ENCODE measurements around the gene RFPL4A.
"Not testable (repeated sequence)": the region's sequence is repeated elsewhere in the genome, so short reads cannot be mapped to it uniquely, and the experiment has no call there.

The RFPL4A gene

GRCh38 chr19:55766466-55766865 lies 7.6 kb downstream of the RFPL4A start:
- intact Hi-C loops (cut with micrococcal nuclease): no loop called here
- no peaks in the 10 kb centered on the region for H3K4me1 Mint-ChIP-seq (ENCODE audit: low read depth)
- H3K4me3 Mint-ChIP-seq: no peak overlapping the region
- H3K9me3 Mint-ChIP-seq: peaks cover 49% of the 10 kb centered on the region
- H3K27me3 Mint-ChIP-seq: peaks cover 3% of the 10 kb centered on the region
- no peaks in the 10 kb centered on the region for H3K36me3 Mint-ChIP-seq (ENCODE audit: low read depth)
- no peak overlapping the region for H3K27ac Mint-ChIP-seq

- H3K27me3 Mint-ChIP-seq; intact Hi-C loops (cut with micrococcal nuclease); H3K36me3 Mint-ChIP-seq (ENCODE audit: low read depth); H3K4me3 Mint-ChIP-seq; H3K4me1 Mint-ChIP-seq (ENCODE audit: low read depth); H3K27ac Mint-ChIP-seq: not testable (repeated sequence)
- H3K9me3 Mint-ChIP-seq: peaks cover 51% of the 10 kb centered on the region
Observed at GRCh38 chr19:55768818-55769217, 9.9 kb downstream of the RFPL4A start, which contains the start of gene RFPL4AL1. Gene RFPL4AL1 (plus strand): TSS chr19:55769118. CDS start chr19:55771805, 2,687 bp downstream.

GRCh38 chr19:55769632-55770031 lies 10.7 kb downstream of the RFPL4A start:
- intact Hi-C loops (cut with micrococcal nuclease); H3K36me3 Mint-ChIP-seq (ENCODE audit: low read depth); H3K27ac Mint-ChIP-seq; H3K4me1 Mint-ChIP-seq (ENCODE audit: low read depth); H3K27me3 Mint-ChIP-seq; H3K4me3 Mint-ChIP-seq: not testable (repeated sequence)
- H3K9me3 Mint-ChIP-seq: peaks cover 48% of the 10 kb centered on the region

- peaks cover 25% of the 10 kb centered on the region for H3K9me3 Mint-ChIP-seq
- H3K36me3 Mint-ChIP-seq (ENCODE audit: low read depth): no peaks in the 10 kb centered on the region
- no peak overlapping the region for H3K27ac Mint-ChIP-seq
- no peak overlapping the region for H3K4me3 Mint-ChIP-seq
- H3K4me1 Mint-ChIP-seq (ENCODE audit: low read depth): no peaks in the 10 kb centered on the region
- peaks cover 5% of the 10 kb centered on the region for H3K27me3 Mint-ChIP-seq
- intact Hi-C loops (cut with micrococcal nuclease): no loop called here
Observed at GRCh38 chr19:55777528-55777927, 18.6 kb downstream of the RFPL4A start.

GRCh38 chr19:55778331-55778730 lies 19.4 kb downstream of the RFPL4A start:
- H3K27me3 Mint-ChIP-seq: peaks cover 5% of the 10 kb centered on the region
- intact Hi-C loops (cut with micrococcal nuclease): no loop called here
- no peaks in the 10 kb centered on the region for H3K4me1 Mint-ChIP-seq (ENCODE audit: low read depth)
- peaks cover 25% of the 10 kb centered on the region for H3K9me3 Mint-ChIP-seq
- no peak overlapping the region for H3K4me3 Mint-ChIP-seq
- H3K36me3 Mint-ChIP-seq (ENCODE audit: low read depth): no peaks in the 10 kb centered on the region
- H3K27ac Mint-ChIP-seq: no peak overlapping the region

GRCh38 chr19:55781112-55781511 lies 22.2 kb downstream of the RFPL4A start:
- H3K27ac Mint-ChIP-seq: no peak overlapping the region
- intact Hi-C loops (cut with micrococcal nuclease): no loop called here
- peaks cover 17% of the 10 kb centered on the region for H3K9me3 Mint-ChIP-seq
- H3K36me3 Mint-ChIP-seq (ENCODE audit: low read depth): no peaks in the 10 kb centered on the region
- H3K4me1 Mint-ChIP-seq (ENCODE audit: low read depth): no peaks in the 10 kb centered on the region
- H3K27me3 Mint-ChIP-seq: peaks cover 2% of the 10 kb centered on the region
- H3K4me3 Mint-ChIP-seq: no peak overlapping the region

GRCh38 chr19:55795021-55795420 lies 36.1 kb downstream of the RFPL4A start:
- no peak overlapping the region for H3K27ac Mint-ChIP-seq
- H3K9me3 Mint-ChIP-seq: peaks cover 53% of the 10 kb centered on the region
- no peak overlapping the region for H3K4me3 Mint-ChIP-seq
- no peaks in the 10 kb centered on the region for H3K36me3 Mint-ChIP-seq (ENCODE audit: low read depth)
- no peaks in the 10 kb centered on the region for H3K27me3 Mint-ChIP-seq
- no peaks in the 10 kb centered on the region for H3K4me1 Mint-ChIP-seq (ENCODE audit: low read depth)
- intact Hi-C loops (cut with micrococcal nuclease): no loop called here

GRCh38 chr19:55801416-55801815 lies 42.5 kb downstream of the RFPL4A start:
- Mint-ChIP-seq H3K4me1 (ENCODE audit: low read depth) (no peaks in the 10 kb centered on the region), H3K36me3 (ENCODE audit: low read depth) (no peaks in the 10 kb centered on the region), H3K27ac (no peak overlapping the region), H3K9me3 (peaks cover 45% of the 10 kb centered on the region), H3K27me3 (no peaks in the 10 kb centered on the region), H3K4me3 (no peak overlapping the region)
- intact Hi-C loops (cut with micrococcal nuclease): loop anchor here (10.0 kb wide), 1 partner anchor 97 kb away; no protein-coding TSS in a partner anchor

GRCh38 chr19:55802281-55802680 lies 43.4 kb downstream of the RFPL4A start:
- H3K9me3 Mint-ChIP-seq: peaks cover 47% of the 10 kb centered on the region
- intact Hi-C loops (cut with micrococcal nuclease): loop anchor here (10.0 kb wide), 1 partner anchor 97 kb away; no protein-coding TSS in a partner anchor

GRCh38 chr19:55809381-55810058 lies 50.6 kb downstream of the RFPL4A start:
- no peaks in the 10 kb centered on the region for H3K4me1 Mint-ChIP-seq (ENCODE audit: low read depth)
- H3K4me3 Mint-ChIP-seq: no peak overlapping the region
- H3K36me3 Mint-ChIP-seq (ENCODE audit: low read depth): no peaks in the 10 kb centered on the region
- no peaks in the 10 kb centered on the region for H3K27me3 Mint-ChIP-seq
- intact Hi-C loops (cut with micrococcal nuclease): loop anchor here (10.0 kb wide), 1 partner anchor 105 kb away; no protein-coding TSS in a partner anchor
- peaks cover 56% of the 10 kb centered on the region for H3K9me3 Mint-ChIP-seq
- no peak overlapping the region for H3K27ac Mint-ChIP-seq

More at GRCh38 chr19:55802281-55802680, 43.4 kb downstream of the RFPL4A start:
- H3K36me3 Mint-ChIP-seq (ENCODE audit: low read depth): no peaks in the 10 kb centered on the region
- no peaks in the 10 kb centered on the region for H3K27me3 Mint-ChIP-seq
- H3K27ac Mint-ChIP-seq: no peak overlapping the region
- no peak overlapping the region for H3K4me3 Mint-ChIP-seq
- no peaks in the 10 kb centered on the region for H3K4me1 Mint-ChIP-seq (ENCODE audit: low read depth)

GRCh38 chr19:55811340-55811739 lies 52.4 kb downstream of the RFPL4A start:
- intact Hi-C loops (cut with micrococcal nuclease): no loop called here

GRCh38 chr19:55812449-55812848 lies 53.6 kb downstream of the RFPL4A start:
- Mint-ChIP-seq H3K4me3 (no peak overlapping the region), H3K27me3 (no peaks in the 10 kb centered on the region), H3K27ac (no peak overlapping the region), H3K36me3 (ENCODE audit: low read depth) (no peaks in the 10 kb centered on the region), H3K4me1 (ENCODE audit: low read depth) (no peaks in the 10 kb centered on the region), H3K9me3 (peaks cover 45% of the 10 kb centered on the region)
- intact Hi-C loops (cut with micrococcal nuclease): no loop called here

More at GRCh38 chr19:55811340-55811739, 52.4 kb downstream of the RFPL4A start:
- Mint-ChIP-seq H3K27ac (no peak overlapping the region), H3K27me3 (no peaks in the 10 kb centered on the region), H3K9me3 (peaks cover 49% of the 10 kb centered on the region), H3K4me3 (no peak overlapping the region), H3K36me3 (ENCODE audit: low read depth) (no peaks in the 10 kb centered on the region), H3K4me1 (ENCODE audit: low read depth) (no peaks in the 10 kb centered on the region)

Data from dendritic cell treated with granulocyte-macrophage colony-stimulating factor and Interleukin-4, amounts not matched to agents 40 ng/mL and 50 ng/mL, for 4 days (primary cell).